C4-2B (cell line): ENCODE measurements around the gene SLC25A48.

Experiments used
- ZFX ChIP-seq: fragments of 450-650 bp; IDR thresholded peaks from 2 replicates; pipeline ENCODE4 v1.6.1; 2017
- TF ChIP-seq, protein P1 (sequence below): fragments of 450-650 bp; conservative IDR thresholded peaks from 2 replicates; pipeline ENCODE4 v1.5.1; 2017; ENCODE audit warnings: mild to moderate bottlenecking

DNA sequence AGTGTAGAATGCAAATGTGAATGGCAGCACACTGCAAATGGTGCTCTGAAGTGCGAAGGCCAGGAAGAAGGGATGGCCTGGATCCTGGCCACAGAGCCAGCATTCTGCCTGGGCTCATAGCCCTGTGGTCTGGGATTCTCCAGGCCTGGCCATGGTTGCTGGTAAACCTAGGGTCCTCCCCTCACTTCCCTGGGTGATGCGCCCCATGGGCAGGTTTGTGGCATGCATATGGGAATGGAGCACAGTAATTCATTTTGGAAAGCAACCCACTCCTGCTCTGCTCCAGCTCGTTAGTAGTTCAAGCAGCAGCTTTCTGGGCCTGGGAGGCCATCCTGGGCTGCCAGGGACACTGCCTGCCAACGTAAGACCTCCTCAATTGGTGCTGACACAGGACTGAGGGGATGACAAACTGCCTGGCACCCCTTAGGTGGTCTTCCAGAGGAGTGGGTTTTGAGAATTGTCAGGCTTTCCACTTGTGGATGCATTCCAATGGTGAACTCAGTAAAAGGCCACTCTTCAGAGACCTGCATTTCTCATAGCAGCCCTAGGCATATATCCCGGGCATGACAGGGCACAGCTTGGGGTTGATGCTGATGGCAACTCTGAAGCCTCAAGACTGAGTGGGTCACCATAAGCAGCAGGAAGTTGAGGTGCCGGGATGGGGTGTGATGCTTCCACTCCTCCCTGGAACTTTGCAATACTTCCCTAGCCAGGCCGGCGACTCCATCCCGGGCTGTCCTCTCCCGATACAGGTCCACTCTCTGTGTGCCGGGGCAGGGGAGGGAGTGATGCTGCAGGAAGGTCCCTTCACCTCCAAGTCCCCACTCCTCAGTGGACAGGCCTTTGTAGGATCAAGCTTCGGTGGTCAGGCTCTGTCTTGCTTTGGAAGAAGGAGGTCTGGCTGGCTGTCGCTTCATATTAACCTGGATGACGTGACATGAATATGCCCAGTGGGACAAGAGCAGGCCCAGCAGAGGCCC lies 1.2 kb upstream of the SLC25A48 start:
- TF ChIP-seq, protein P1, sequence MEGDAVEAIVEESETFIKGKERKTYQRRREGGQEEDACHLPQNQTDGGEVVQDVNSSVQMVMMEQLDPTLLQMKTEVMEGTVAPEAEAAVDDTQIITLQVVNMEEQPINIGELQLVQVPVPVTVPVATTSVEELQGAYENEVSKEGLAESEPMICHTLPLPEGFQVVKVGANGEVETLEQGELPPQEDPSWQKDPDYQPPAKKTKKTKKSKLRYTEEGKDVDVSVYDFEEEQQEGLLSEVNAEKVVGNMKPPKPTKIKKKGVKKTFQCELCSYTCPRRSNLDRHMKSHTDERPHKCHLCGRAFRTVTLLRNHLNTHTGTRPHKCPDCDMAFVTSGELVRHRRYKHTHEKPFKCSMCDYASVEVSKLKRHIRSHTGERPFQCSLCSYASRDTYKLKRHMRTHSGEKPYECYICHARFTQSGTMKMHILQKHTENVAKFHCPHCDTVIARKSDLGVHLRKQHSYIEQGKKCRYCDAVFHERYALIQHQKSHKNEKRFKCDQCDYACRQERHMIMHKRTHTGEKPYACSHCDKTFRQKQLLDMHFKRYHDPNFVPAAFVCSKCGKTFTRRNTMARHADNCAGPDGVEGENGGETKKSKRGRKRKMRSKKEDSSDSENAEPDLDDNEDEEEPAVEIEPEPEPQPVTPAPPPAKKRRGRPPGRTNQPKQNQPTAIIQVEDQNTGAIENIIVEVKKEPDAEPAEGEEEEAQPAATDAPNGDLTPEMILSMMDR, result no peak
- no peak for TF ChIP-seq ZFX
